ENCODE measurements around the gene OR1G1.
"Not testable (repeated sequence)": the region's sequence is repeated elsewhere in the genome, so short reads cannot be mapped to it uniquely, and the experiment has no call there.

OR1G1 gene

GRCh38 chr17:3127451-3127850, at the start of gene OR1G1:
Gene OR1G1, minus strand, starts transcription at chr17:3127551. Its CDS starts 0 bp downstream, at chr17:3127551.
- no peak for DNase-seq (ENCODE audit: low read depth in 2 of 2)

GRCh38 chr17:3167574-3167973, 40.2 kb upstream of the OR1G1 start:
- DNase-seq (ENCODE audit: low read depth in 2 of 2) = no peak

DNA sequence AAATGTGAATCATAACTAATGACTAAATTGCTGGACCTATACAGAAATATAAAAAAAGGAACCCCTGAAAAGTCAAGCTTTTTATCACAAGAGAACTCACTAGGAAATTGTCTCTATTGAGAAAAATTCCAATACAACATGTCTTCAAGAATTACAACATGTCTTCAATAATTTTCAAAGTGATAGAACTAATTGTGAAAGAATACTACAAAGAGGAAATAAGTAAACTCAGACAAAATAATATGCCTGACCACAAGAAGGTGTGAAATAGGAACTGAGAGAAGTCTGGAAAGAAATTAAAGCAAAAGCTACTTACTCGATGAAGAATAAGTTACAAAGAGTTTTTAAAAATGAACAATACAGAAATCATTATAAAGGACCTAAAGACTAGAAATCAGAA, 29.9 kb upstream of the OR1G1 start:
- DNase-seq (ENCODE audit: low read depth in 2 of 2) = no peak

DNA sequence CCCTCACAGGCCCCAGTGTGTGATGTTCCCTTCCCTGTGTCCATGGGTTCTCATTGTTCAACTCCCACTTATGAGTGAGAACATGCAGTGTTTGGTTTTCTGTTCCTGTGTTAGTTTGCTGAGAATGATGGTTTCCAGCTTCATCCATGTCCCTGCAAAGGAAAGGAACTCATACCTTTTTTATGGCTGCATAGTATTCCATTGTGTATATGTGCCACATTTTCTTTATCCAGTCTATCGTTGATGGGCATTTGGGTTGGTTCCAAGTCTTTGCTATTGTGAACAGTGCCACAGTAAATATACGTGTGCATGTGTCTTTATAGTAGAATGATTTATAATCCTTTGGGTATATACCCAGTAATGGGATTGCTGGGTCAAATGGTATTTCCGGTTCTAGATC, 10.1 kb upstream of the OR1G1 start:
- DNase-seq (ENCODE audit: low read depth in 2 of 2) = not testable (repeated sequence)

- DNase-seq (ENCODE audit: low read depth in 2 of 2) = no peak
Observed at GRCh38 chr17:3104322-3104721, 23.0 kb downstream of the OR1G1 start, which contains the start of gene OR1D2. Gene OR1D2, minus strand, starts transcription at chr17:3104422. Its CDS starts 11,426 bp downstream, at chr17:3092996.

Measured in stimulated activated CD8-positive, alpha-beta memory T cell treated with anti-CD3 and anti-CD28 coated beads, Interleukin-7, amount 100 ng/mL, for 1 hour (primary cell).